ENCODE measurements around the gene UTP14C. TPM values are rescaled to one million over a fixed set of nuclear protein-coding genes. Genes with fewer than 3 reads are reported as not detected.

Gene UTP14C
- total RNA-seq, 1 experiment from 2014 or later: 11.2 TPM

GRCh38 chr13:51998723-51999509 is 25.6 kb upstream of the UTP14C start:
- Histone ChIP-seq H3K27me3 (ENCODE audit: control insufficient read depth, insufficient read depth, low read length) (no peaks in the 10 kb centered on the region), H3K9me3 (ENCODE audit: control insufficient read depth, insufficient read depth, low read depth, low read length) (no peaks in the 10 kb centered on the region), H3K27ac (ENCODE audit: low read length) (peak overlapping the region; percentile 85), H3K4me3 (ENCODE audit: low read depth in 2 of 2, low read length in 2 of 2) (0 out of 4 replicates have a peak overlapping the region, but pooled peaks of 1 of the 2 experiments have one; percentile 2), H3K36me3 (ENCODE audit: control insufficient read depth, insufficient read depth, low read length) (no peaks in the 10 kb centered on the region), H3K4me1 (ENCODE audit: control insufficient read depth, insufficient read depth, low read length) (peaks cover 60% of the 10 kb centered on the region)
- intact Hi-C loops (cut with micrococcal nuclease; ENCODE audit: unreplicated experiment) (loop anchor here (5.0 to 10.0 kb wide), 2 partner anchors 94 to 128 kb away; partner anchors contain the start of gene NEK5), in situ Hi-C loops (cut with HindIII; ENCODE audit: low pct_unique_long_range_greater_than_20kb, low sequenced_read_pairs) (no loop called here)
- 0 out of 2 replicates have a peak, but pooled peaks have one; percentile 18 for ATAC-seq
- POLR2A ChIA-PET: no interaction called here
- no TSS peak for BruUV-seq (replicated peaks)
- CTCF ChIA-PET: interaction anchor here (0.6 kb wide), 1 partner anchor 128 kb away, joined by 3 read pairs; no protein-coding TSS in a partner anchor
- no peak for DNase-seq (ENCODE audit: low read depth, low spot score)
- TF ChIP-seq POLR2AphosphoS5 (IDR thresholded peaks at IDR 0.05; ENCODE audit: low read depth, low read length): no peak
- no peak for TF ChIP-seq SIN3A (IDR thresholded peaks at IDR 0.05; ENCODE audit: borderline replicate concordance, insufficient read depth, low read depth, low read length)
- TF ChIP-seq TCF7L2 (IDR thresholded peaks at IDR 0.05; ENCODE audit: low read depth, low read length): no peak
- TF ChIP-seq CTCF (IDR thresholded peaks at IDR 0.05): no peak
- TF ChIP-seq REST (IDR thresholded peaks at IDR 0.05; ENCODE audit: insufficient read depth in 1 of 2, low read depth in 2 of 2, low read length in 1 of 2): no peak

- no peaks in the 10 kb centered on the region for H3K27me3 ChIP-seq (ENCODE audit: control insufficient read depth, insufficient read depth, low read length)
- peak overlapping the region; percentile 85 for H3K27ac ChIP-seq (ENCODE audit: low read length)
- ATAC-seq (peak; percentile 50; the same call in 1 of the 2 replicates), DNase-seq (ENCODE audit: low read depth, low spot score) (no peak)
- H3K36me3 ChIP-seq (ENCODE audit: control insufficient read depth, insufficient read depth, low read length): no peaks in the 10 kb centered on the region
- in situ Hi-C loops (cut with HindIII; ENCODE audit: low pct_unique_long_range_greater_than_20kb, low sequenced_read_pairs) (no loop called here), intact Hi-C loops (cut with micrococcal nuclease; ENCODE audit: unreplicated experiment) (loop anchor here (5.0 to 10.0 kb wide), 2 partner anchors 95 to 128 kb away; partner anchors contain the start of gene NEK5)
- no peaks in the 10 kb centered on the region for H3K9me3 ChIP-seq (ENCODE audit: control insufficient read depth, insufficient read depth, low read depth, low read length)
- CTCF ChIA-PET: interaction anchor here (0.6 kb wide), 1 partner anchor 128 kb away, joined by 3 read pairs; no protein-coding TSS in a partner anchor
- TF ChIP-seq SIN3A (IDR thresholded peaks at IDR 0.05; ENCODE audit: borderline replicate concordance, insufficient read depth, low read depth, low read length) (no peak), CTCF (IDR thresholded peaks at IDR 0.05) (no peak), REST (IDR thresholded peaks at IDR 0.05; ENCODE audit: insufficient read depth in 1 of 2, low read depth in 2 of 2, low read length in 1 of 2) (no peak), POLR2AphosphoS5 (IDR thresholded peaks at IDR 0.05; ENCODE audit: low read depth, low read length) (no peak), TCF7L2 (IDR thresholded peaks at IDR 0.05; ENCODE audit: low read depth, low read length) (no peak)
- POLR2A ChIA-PET: no interaction called here
- BruUV-seq (replicated peaks): no TSS peak
- peak overlapping the region; percentile 2 to 6; a peak in 1 of 4 replicates for H3K4me3 ChIP-seq (ENCODE audit: low read depth in 2 of 2, low read length in 2 of 2)
- H3K4me1 ChIP-seq (ENCODE audit: control insufficient read depth, insufficient read depth, low read length): peaks cover 56% of the 10 kb centered on the region
These were observed 25.0 kb upstream of the UTP14C start for GRCh38 chr13:51999510-51999911.

All from Panc1 (cell line).